Astrocyte (in vitro differentiated cells and primary cell): ENCODE data around the gene OR6N1. TPM values are rescaled to one million over a fixed set of nuclear protein-coding genes. Genes with fewer than 3 reads are reported as not detected.

Source experiments
- DNase-seq: peaks from one replicate; pipeline ENCODE4 v3.0.0-alpha.2; 2010; ENCODE audit warnings: low read depth
- FAIRE-seq: peaks from 2 replicates; lab custom pipeline; 2011; peaks lifted over from hg19 to GRCh38; lab: Jason Lieb, UNC
- H2AFZ ChIP-seq: 2 replicates; pipeline ENCODE4 v1.6.0; 2012; ENCODE audit warnings: low read depth, low read length, inconsistent platforms
- H3K27ac ChIP-seq: 2 replicates; pipeline ENCODE4 v1.5.1; 2011; ENCODE audit warnings: low read depth, low read length, inconsistent platforms
- H3K27me3 ChIP-seq: 2 replicates; pipeline ENCODE4 v1.6.0; 2011; ENCODE audit warnings: low read length, inconsistent platforms; ENCODE audit not compliant: insufficient read depth
- H3K36me3 ChIP-seq: 2 replicates; pipeline ENCODE4 v1.5.1; 2011; ENCODE audit warnings: low read length, inconsistent platforms; ENCODE audit not compliant: insufficient read depth
- H3K4me1 ChIP-seq: 2 replicates; pipeline ENCODE4 v1.5.1; 2011; ENCODE audit warnings: low read length, inconsistent platforms; ENCODE audit not compliant: insufficient read depth
- H3K4me2 ChIP-seq: 2 replicates; pipeline ENCODE4 v1.6.0; 2012; ENCODE audit warnings: low read length, inconsistent platforms
- H3K4me3 ChIP-seq: 2 replicates; pipeline ENCODE4 v1.5.1; 2011; ENCODE audit warnings: low read depth, mild to moderate bottlenecking, low read length, inconsistent platforms; ENCODE audit not compliant: insufficient read depth
- H3K79me2 ChIP-seq: 2 replicates; pipeline ENCODE4 v1.6.0; 2012; ENCODE audit warnings: mild to moderate bottlenecking, low read length, inconsistent platforms; ENCODE audit not compliant: insufficient read depth
- H3K9ac ChIP-seq: 2 replicates; pipeline ENCODE4 v1.6.0; 2012; ENCODE audit warnings: mild to moderate bottlenecking, low read length, inconsistent platforms
- H3K9me3 ChIP-seq: 2 replicates; pipeline ENCODE4 v1.5.1; 2012; ENCODE audit warnings: low read depth, mild to moderate bottlenecking, low read length, inconsistent platforms; ENCODE audit not compliant: insufficient read depth
- H4K20me1 ChIP-seq: 2 replicates; pipeline ENCODE4 v1.6.0; 2012; ENCODE audit warnings: low read length, inconsistent platforms; ENCODE audit not compliant: insufficient read depth
- H3K27ac Mint-ChIP-seq: one replicate; pipeline ENCODE4 v1.8.0; 2021; ENCODE audit warnings: mild to moderate bottlenecking, mixed read lengths; ENCODE audit not compliant: unreplicated experiment
- H3K27me3 Mint-ChIP-seq: one replicate; pipeline ENCODE4 v1.8.0; 2021; ENCODE audit warnings: low read depth, mixed read lengths; ENCODE audit not compliant: unreplicated experiment
- H3K36me3 Mint-ChIP-seq: one replicate; pipeline ENCODE4 v1.8.0; 2021; ENCODE audit warnings: low read depth, mixed read lengths; ENCODE audit not compliant: unreplicated experiment
- H3K4me1 Mint-ChIP-seq: one replicate; pipeline ENCODE4 v1.8.0; 2021; ENCODE audit warnings: low read depth, mixed read lengths; ENCODE audit not compliant: unreplicated experiment
- H3K4me3 Mint-ChIP-seq: one replicate; pipeline ENCODE4 v1.8.0; 2021; ENCODE audit warnings: mild to moderate bottlenecking, moderate library complexity, mixed read lengths; ENCODE audit not compliant: unreplicated experiment
- H3K9me3 Mint-ChIP-seq: one replicate; pipeline ENCODE4 v1.8.0; 2021; ENCODE audit warnings: mild to moderate bottlenecking, mixed read lengths; ENCODE audit not compliant: unreplicated experiment
- EZH2 ChIP-seq: IDR thresholded peaks from 2 replicates; pipeline ENCODE4 v1.6.1; 2012; ENCODE audit warnings: mild to moderate bottlenecking, low read length, inconsistent platforms; ENCODE audit not compliant: insufficient read depth
- total RNA-seq: library from RNA; stranded (reverse); gene quantifications from 2 replicates; pipeline ENCODE4 v1.2.1, GENCODE V29; 2021
- TF ChIP-seq, protein P1 (sequence below): IDR thresholded peaks from 2 replicates; pipeline ENCODE4 v1.5.1; 2011; ENCODE audit warnings: low read depth, mild to moderate bottlenecking, inconsistent platforms, low read length, moderate library complexity; ENCODE audit not compliant: insufficient read depth

The OR6N1 gene
- total RNA-seq, 1 donor from 2014 or later, result not detected

DNA sequence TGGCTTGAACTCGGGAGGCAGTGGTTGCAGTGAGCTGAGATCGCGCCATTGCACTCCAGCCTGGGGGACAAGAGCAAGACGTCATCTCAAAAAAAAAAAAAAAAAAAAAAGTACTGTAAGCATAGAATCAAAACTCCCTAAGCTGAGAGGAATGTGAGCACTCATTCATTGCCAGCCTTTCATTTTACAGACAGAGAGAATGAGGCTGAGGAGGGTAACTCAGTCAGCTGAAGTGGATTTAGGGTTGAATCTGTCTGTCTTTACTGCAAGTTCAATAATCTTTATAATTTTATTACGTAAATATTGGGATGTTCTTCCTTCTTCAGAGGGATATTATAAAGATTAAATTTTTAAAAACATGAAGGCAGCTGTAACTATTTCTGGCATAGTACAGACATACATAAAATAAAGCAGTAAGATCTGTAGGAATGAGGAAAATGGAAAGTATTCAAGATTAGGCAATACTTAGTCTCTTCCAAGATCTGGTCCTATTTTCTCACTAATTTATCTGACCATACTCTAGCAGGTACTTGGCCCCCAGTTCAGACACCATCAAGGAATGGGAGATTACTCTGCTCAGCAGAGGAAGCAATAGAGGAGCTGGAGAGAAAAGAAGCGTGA lies 35.0 kb upstream of the OR6N1 start:
- H3K4me1 ChIP-seq, result no peaks in the 10 kb centered on the region
- Mint-ChIP-seq H3K36me3 (no peaks in the 10 kb centered on the region), H3K4me1 (no peaks in the 10 kb centered on the region), H3K27ac (no peak overlapping the region), H3K27me3 (peaks cover 10% of the 10 kb centered on the region), H3K9me3 (peaks cover 1% of the 10 kb centered on the region), H3K4me3 (no peak overlapping the region)
- FAIRE-seq (no peak), DNase-seq (no peak)
- H2AFZ ChIP-seq, result no peak overlapping the region
- no peaks in the 10 kb centered on the region for H3K27me3 ChIP-seq
- no peaks in the 10 kb centered on the region for H4K20me1 ChIP-seq
- H3K27ac ChIP-seq, result no peak overlapping the region
- H3K79me2 ChIP-seq, result no peaks in the 10 kb centered on the region
- no peak overlapping the region for H3K4me2 ChIP-seq
- H3K4me3 ChIP-seq, result no peak overlapping the region
- no peaks in the 10 kb centered on the region for H3K36me3 ChIP-seq
- H3K9ac ChIP-seq, result no peak overlapping the region
- H3K9me3 ChIP-seq, result peaks cover 6% of the 10 kb centered on the region
- TF ChIP-seq EZH2, result no peak
- TF ChIP-seq, protein P1, sequence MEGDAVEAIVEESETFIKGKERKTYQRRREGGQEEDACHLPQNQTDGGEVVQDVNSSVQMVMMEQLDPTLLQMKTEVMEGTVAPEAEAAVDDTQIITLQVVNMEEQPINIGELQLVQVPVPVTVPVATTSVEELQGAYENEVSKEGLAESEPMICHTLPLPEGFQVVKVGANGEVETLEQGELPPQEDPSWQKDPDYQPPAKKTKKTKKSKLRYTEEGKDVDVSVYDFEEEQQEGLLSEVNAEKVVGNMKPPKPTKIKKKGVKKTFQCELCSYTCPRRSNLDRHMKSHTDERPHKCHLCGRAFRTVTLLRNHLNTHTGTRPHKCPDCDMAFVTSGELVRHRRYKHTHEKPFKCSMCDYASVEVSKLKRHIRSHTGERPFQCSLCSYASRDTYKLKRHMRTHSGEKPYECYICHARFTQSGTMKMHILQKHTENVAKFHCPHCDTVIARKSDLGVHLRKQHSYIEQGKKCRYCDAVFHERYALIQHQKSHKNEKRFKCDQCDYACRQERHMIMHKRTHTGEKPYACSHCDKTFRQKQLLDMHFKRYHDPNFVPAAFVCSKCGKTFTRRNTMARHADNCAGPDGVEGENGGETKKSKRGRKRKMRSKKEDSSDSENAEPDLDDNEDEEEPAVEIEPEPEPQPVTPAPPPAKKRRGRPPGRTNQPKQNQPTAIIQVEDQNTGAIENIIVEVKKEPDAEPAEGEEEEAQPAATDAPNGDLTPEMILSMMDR, result no peak

DNA sequence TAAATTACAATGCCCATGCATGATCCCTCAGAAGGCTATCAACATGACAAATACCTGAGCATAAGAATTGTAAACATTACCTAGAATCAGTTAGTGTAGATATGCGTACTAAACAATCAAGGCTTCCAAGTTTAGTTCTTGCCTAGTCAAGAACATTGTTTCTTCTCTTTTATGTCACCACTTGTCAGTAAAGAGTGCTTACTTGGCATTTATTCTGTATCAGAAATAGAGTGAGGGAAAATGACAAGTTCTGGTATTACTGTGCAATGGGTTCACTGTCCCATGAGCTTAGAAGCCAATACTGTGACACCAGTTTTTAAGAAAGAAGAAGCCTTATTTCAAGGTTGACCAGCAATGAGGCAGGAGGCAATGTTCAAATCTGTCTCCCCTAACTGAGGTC lies 31.7 kb upstream of the OR6N1 start:
- Mint-ChIP-seq H3K4me1 (no peaks in the 10 kb centered on the region), H3K9me3 (peaks cover under 1% of the 10 kb centered on the region), H3K36me3 (no peaks in the 10 kb centered on the region), H3K4me3 (no peak overlapping the region), H3K27ac (no peak overlapping the region), H3K27me3 (peaks cover 2% of the 10 kb centered on the region)
- Histone ChIP-seq H3K36me3 (no peaks in the 10 kb centered on the region), H3K9ac (no peak overlapping the region), H3K27me3 (no peaks in the 10 kb centered on the region), H4K20me1 (no peaks in the 10 kb centered on the region), H3K27ac (no peak overlapping the region), H3K4me1 (no peaks in the 10 kb centered on the region), H2AFZ (no peak overlapping the region), H3K79me2 (no peaks in the 10 kb centered on the region), H3K4me3 (no peak overlapping the region), H3K9me3 (peaks cover under 1% of the 10 kb centered on the region), H3K4me2 (no peak overlapping the region)
- FAIRE-seq (no peak), DNase-seq (no peak)
- no peak for TF ChIP-seq EZH2
- TF ChIP-seq, protein P1, result no peak

DNA sequence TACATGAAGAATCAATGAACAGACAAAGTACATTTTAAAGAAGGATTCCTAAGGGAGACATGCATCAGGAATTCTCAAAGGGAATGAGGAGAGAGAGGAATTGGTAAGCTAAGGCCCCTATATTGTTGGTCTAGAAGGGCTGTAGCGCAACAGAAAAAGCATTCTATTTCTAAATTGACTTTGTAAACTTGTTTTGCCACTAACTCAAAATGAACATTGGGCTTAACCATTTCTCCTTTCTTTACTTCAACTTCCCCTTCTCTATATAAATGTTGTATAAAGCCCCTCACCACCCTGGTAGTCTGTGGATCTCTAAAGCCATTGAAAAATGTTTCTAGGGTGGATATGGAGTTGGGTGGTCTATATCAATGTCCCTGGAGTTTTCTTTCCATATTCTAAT lies 29.4 kb upstream of the OR6N1 start:
- TF ChIP-seq EZH2, result no peak
- TF ChIP-seq, protein P1, result no peak
- no peaks in the 10 kb centered on the region for H3K9me3 ChIP-seq
- no peaks in the 10 kb centered on the region for H3K27me3 ChIP-seq
- H3K36me3 ChIP-seq, result no peaks in the 10 kb centered on the region
- H3K36me3 Mint-ChIP-seq, result no peaks in the 10 kb centered on the region
- H3K4me1 Mint-ChIP-seq, result no peaks in the 10 kb centered on the region
- no peak for DNase-seq
- no peak overlapping the region for H3K27ac ChIP-seq
- H3K4me2 ChIP-seq, result no peak overlapping the region
- H3K27me3 Mint-ChIP-seq, result no peaks in the 10 kb centered on the region
- H3K27ac Mint-ChIP-seq, result no peak overlapping the region
- H3K79me2 ChIP-seq, result no peaks in the 10 kb centered on the region
- no peaks in the 10 kb centered on the region for H3K4me1 ChIP-seq
- H3K4me3 Mint-ChIP-seq, result no peak overlapping the region
- no peak overlapping the region for H3K4me3 ChIP-seq
- H2AFZ ChIP-seq, result no peak overlapping the region
- no peak overlapping the region for H3K9ac ChIP-seq
- no peaks in the 10 kb centered on the region for H3K9me3 Mint-ChIP-seq
- no peaks in the 10 kb centered on the region for H4K20me1 ChIP-seq
- no peak for FAIRE-seq
